ENCODE measurements around the gene RPH3AL.
A peak's percentile ranks its signal among the peaks of the same experiment; 100 is the strongest.

Gene RPH3AL

DNA sequence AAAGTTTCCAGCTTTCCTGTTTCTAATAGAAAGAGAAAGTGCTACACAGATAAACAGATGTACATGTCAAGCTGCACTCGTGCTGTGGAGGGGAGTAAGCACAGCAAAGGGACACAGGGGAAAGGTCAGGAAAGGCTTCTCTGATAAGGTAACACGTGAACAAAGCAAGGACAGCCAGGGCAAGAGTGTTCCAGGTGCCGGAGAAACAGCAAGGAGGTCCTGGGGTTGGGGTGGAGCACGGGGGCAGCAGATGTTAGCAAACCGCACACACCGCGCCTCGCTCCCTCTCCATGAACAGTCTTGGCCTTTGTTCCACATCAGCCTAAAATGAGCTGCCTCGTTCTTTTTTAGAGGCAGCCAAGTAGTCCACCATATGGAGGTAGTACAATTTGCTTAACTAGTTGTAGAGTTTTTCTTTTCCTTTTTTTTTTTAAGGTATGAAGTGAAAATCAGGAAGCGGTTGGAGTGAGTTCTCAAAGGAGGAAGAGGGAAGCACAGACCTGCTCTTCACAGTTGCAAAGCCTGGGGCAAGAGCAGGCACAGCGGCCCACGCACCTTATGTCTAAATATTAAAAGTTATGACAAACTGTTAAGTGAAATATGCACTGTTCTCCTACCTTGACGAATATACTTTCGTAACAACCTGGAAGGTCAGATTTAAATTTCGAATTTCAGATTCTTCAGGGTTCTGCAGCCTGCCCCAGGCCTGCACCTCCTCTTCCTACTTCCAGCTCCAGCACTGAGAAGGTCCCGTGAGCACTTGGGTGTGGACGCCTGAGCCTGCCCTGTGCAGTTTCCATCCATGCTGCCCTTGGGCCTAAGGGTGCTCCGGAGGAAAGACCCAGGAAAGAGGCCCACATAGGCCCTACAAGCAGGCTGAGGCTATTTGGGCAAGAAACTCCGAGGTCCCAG is 41.5 kb upstream of the RPH3AL start:
- no peak for TF ChIP-seq CTCF (IDR thresholded peaks at IDR 0.05; ENCODE audit: borderline replicate concordance, insufficient read depth, low read depth, low read length)
- no peak overlapping the region for H3K4me3 ChIP-seq (ENCODE audit: low read depth, low read length)

GRCh38 chr17:391850-392249 is 39.2 kb upstream of the RPH3AL start:
- TF ChIP-seq CTCF (IDR thresholded peaks at IDR 0.05; ENCODE audit: borderline replicate concordance, insufficient read depth, low read depth, low read length): no peak
- H3K4me3 ChIP-seq (ENCODE audit: low read depth, low read length): no peak overlapping the region

DNA sequence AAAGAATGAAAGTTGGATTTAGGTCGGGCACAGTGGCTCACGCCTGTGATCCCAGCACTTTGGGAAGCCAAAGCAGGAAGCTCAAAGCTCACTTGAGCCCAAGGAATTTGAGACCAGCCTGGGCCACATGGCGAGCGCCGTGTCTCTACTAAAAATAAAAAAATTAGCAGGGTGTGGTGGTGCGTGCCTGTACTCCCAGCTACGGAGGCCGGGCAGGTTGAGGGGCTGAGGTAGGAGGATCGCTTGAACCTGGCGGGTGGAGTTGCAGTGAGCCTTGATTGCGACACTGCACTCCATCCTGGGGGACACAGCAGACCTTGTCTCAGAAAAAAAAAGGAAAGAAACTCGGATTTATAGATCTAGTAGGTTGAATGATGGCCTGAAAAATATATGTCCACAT is 37.4 kb upstream of the RPH3AL start:
- H3K4me3 ChIP-seq (ENCODE audit: low read depth, low read length): no peak overlapping the region
- no peak for TF ChIP-seq CTCF (IDR thresholded peaks at IDR 0.05; ENCODE audit: borderline replicate concordance, insufficient read depth, low read depth, low read length)

DNA sequence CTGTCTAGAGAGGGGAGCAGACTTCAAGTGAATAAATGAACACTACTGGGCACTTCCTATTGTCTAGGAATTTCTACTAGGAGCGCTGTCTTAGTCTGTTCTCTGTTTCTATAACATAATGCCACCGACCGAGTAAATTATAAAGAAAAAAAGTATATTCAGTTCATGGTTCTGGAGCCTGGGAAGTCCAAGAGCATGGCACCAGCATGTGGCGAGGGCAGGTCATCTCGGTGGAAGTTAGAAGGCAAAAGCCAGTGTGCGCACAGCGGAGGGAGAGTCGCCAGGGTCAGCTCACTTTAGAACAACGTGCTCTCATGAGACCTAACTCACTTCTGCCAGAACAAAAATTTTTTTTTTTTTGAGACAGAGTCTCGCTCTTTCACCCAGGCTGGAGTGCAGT is 35.5 kb upstream of the RPH3AL start:
- H3K4me3 ChIP-seq (ENCODE audit: low read depth, low read length): no peak overlapping the region
- no peak for TF ChIP-seq CTCF (IDR thresholded peaks at IDR 0.05; ENCODE audit: borderline replicate concordance, insufficient read depth, low read depth, low read length)

- H3K4me3 ChIP-seq (ENCODE audit: low read depth, low read length): peak overlapping the region; percentile 28
- peak; percentile 73 for TF ChIP-seq CTCF (IDR thresholded peaks at IDR 0.05; ENCODE audit: borderline replicate concordance, insufficient read depth, low read depth, low read length)
Observed at GRCh38 chr17:386141-386876, 33.7 kb upstream of the RPH3AL start.

DNA sequence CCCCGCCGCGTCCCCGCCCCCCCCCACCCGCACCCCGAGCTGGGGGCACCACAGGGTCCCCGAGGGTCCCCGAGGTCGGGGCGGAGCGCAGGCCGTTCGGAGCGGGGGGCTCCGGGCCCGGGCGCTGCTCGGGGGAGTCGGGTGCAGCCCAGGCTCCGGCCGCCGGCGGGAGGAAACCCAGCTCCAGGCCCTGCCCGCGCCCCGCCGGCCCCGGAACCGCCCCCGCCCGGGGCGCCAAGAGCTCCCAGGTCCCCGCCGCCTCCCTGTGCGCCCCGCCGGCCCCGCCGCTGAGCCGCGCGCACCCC is 33.2 kb upstream of the RPH3AL start:
- H3K4me3 ChIP-seq (ENCODE audit: low read depth, low read length): peak overlapping the region; percentile 28
- no peak for TF ChIP-seq CTCF (IDR thresholded peaks at IDR 0.05; ENCODE audit: borderline replicate concordance, insufficient read depth, low read depth, low read length)
